Measurements from ENCODE around the gene DGKD.

- TF ChIP-seq CTCF (IDR thresholded peaks at IDR 0.05 in 8 of 11, conservative IDR thresholded peaks at IDR 0.05 in 3 of 11) = no peak
- no peak for TF ChIP-seq POLR2A (IDR thresholded peaks at IDR 0.05)
These were observed 79.5 kb downstream of the DGKD start for GRCh38 chr2:233433794-233434193.

All from spleen (tissue), 7 donors.